K562 (cell line): ENCODE measurements around the gene PHACTR2. TPM values are rescaled to one million over a fixed set of nuclear protein-coding genes. Genes with fewer than 3 reads are reported as not detected.

Source experiments
- ATAC-seq: fragments of 200-7000 bp; cut with Tn5 transposase; 3 replicates; pipeline ENCODE4 v1.9.1; 2020; ENCODE audit warnings: moderate library complexity
- BruUV-seq: library from RNA; stranded (reverse); fragments of 400-500 nt; replicated peaks from 2 replicates; lab custom pipeline; 2021; lab: Mats Ljungman, UMichigan
- CTCF ChIA-PET: fragments of 300-600 bp; formaldehyde crosslinking; extraction: SDS; loops from one replicate; lab custom pipeline; 2021; ENCODE audit warnings: low intra/inter-chr PET ratio; lab: Yijun Ruan, JAX
- POLR2A ChIA-PET: fragments of 300-600, 350-650 bp; sonication (Branson Sonifier 250); formaldehyde crosslinking; extraction: SDS; loops from one replicate; lab custom pipeline; 2021; ENCODE audit warnings: antibody characterized with exemption, inconsistent platforms; lab: Yijun Ruan, JAX
- DNase-seq, 4 experiments: peaks; one replicate each; pipeline versions ENCODE4 v3.0.0 to v3.0.0-alpha.2; 2011 to 2018; ENCODE audit warnings: low spot score in 3 of 4, mixed read lengths in 3 of 4; ENCODE audit errors: extremely low read depth in 1 of 4
- FAIRE-seq: peaks from 2 replicates; lab custom pipeline; 2011; peaks lifted over from hg19 to GRCh38; lab: Jason Lieb, UNC
- H2AFZ ChIP-seq: 2 replicates; pipeline ENCODE4 v1.6.0; 2011; ENCODE audit warnings: low read depth, low read length, control low read depth, inconsistent platforms
- H3K27ac ChIP-seq: fragments of 200-600 bp; 3 replicates; pipeline ENCODE4 v1.8.0; 2011; ENCODE audit warnings: low read depth, mild to moderate bottlenecking, control low read depth, inconsistent platforms, low read length, moderate library complexity, mixed read lengths; ENCODE audit errors: extremely low read depth
- H3K27me3 ChIP-seq, 2 experiments: fragments of 300-600 bp in 1 of 2; 2 replicates in 1 of 2; 3 replicates in 1 of 2; pipeline versions ENCODE4 v1.6.0 to v1.8.0; 2011; ENCODE audit warnings: inconsistent platforms in 2 of 2, low read length in 2 of 2, mild to moderate bottlenecking in 1 of 2, mixed read lengths in 1 of 2, moderate library complexity in 1 of 2; ENCODE audit not compliant: control insufficient read depth in 2 of 2, insufficient read depth in 2 of 2
- H3K36me3 ChIP-seq: fragments of 300-600 bp; 3 replicates; pipeline ENCODE4 v1.8.0; 2011; ENCODE audit warnings: mild to moderate bottlenecking, low read length, inconsistent platforms; ENCODE audit not compliant: control insufficient read depth, insufficient read depth
- H3K4me1 ChIP-seq, 2 experiments: fragments of 200-600 bp in 1 of 2; replicated peaks in 1 of 2; 2 replicates in 1 of 2; 3 replicates in 1 of 2; pipeline versions ENCODE4 v1.5.1 to v1.8.0; 2011; ENCODE audit warnings: inconsistent platforms in 2 of 2, low read length in 2 of 2, mild to moderate bottlenecking in 1 of 2, mixed read lengths in 1 of 2, moderate library complexity in 1 of 2; ENCODE audit not compliant: control insufficient read depth in 2 of 2, insufficient read depth in 2 of 2
- H3K4me2 ChIP-seq: 2 replicates; pipeline ENCODE4 v1.6.1; 2011; ENCODE audit warnings: low read length, control low read depth, inconsistent platforms, mixed read lengths; ENCODE audit not compliant: insufficient read depth
- H3K4me3 ChIP-seq: fragments of 200-600 bp; sonication (generic), shearing (Covaris generic); 2 replicates; pipeline ENCODE4 v1.5.1; 2016; ENCODE audit warnings: control low read depth, inconsistent platforms
- H3K79me2 ChIP-seq: fragments of 200-600 bp; 3 replicates; pipeline ENCODE4 v1.8.0; 2011; ENCODE audit warnings: low read length, inconsistent platforms; ENCODE audit not compliant: control insufficient read depth, insufficient read depth
- H3K9ac ChIP-seq, 2 experiments: 2 replicates each; pipeline versions ENCODE4 v1.6.0 to v1.6.1; 2011; ENCODE audit warnings: low read depth in 2 of 2, low read length in 2 of 2, control low read depth in 1 of 2, inconsistent platforms in 1 of 2, mild to moderate bottlenecking in 1 of 2, mixed read lengths in 1 of 2; ENCODE audit not compliant: insufficient read depth in 1 of 2
- H3K9me1 ChIP-seq: one replicate; pipeline ENCODE4 v1.6.0; 2011; ENCODE audit warnings: inconsistent platforms, mild to moderate bottlenecking, low read length, moderate library complexity; ENCODE audit not compliant: control insufficient read depth, insufficient read depth
- H3K9me3 ChIP-seq: replicated peaks from 2 replicates; pipeline ENCODE4 v1.5.1; 2011; ENCODE audit warnings: low read depth, low read length, inconsistent platforms; ENCODE audit not compliant: control insufficient read depth, insufficient read depth
- H4K20me1 ChIP-seq: replicated peaks from 2 replicates; pipeline ENCODE4 v1.6.1; 2011; ENCODE audit warnings: low read length, inconsistent platforms, mixed read lengths; ENCODE audit not compliant: control insufficient read depth, insufficient read depth
- BMI1 ChIP-seq: fragments of 150-350 bp; IDR thresholded peaks from 2 replicates; pipeline ENCODE4 v1.6.1; 2014; ENCODE audit warnings: low read length
- CSDE1 ChIP-seq, 2 experiments: fragments of 450-650 bp; IDR thresholded peaks; 2 replicates each; pipeline ENCODE4 v1.6.1; 2016; ENCODE audit warnings: mild to moderate bottlenecking in 1 of 2
- IRF2 ChIP-seq: sonication (generic); formaldehyde crosslinking; IDR thresholded peaks from 2 replicates; pipeline ENCODE4 v1.8.1; 2022; ENCODE audit warnings: mild to moderate bottlenecking, missing genetic modification reagents
- KAT7 ChIP-seq: sonication (generic); formaldehyde crosslinking; IDR thresholded peaks from 2 replicates; pipeline ENCODE4 v1.8.0; 2022; ENCODE audit warnings: missing genetic modification reagents, mild to moderate bottlenecking, borderline replicate concordance
- MXI1 ChIP-seq: IDR thresholded peaks from 2 replicates; pipeline ENCODE4 v1.6.1; 2011; ENCODE audit warnings: low read depth, mild to moderate bottlenecking, improper control_type of control experiment, low read length
- SNIP1 ChIP-seq: fragments of 450-650 bp; IDR thresholded peaks from 2 replicates; pipeline ENCODE4 v1.7.1; 2017; ENCODE audit warnings: low read depth, mild to moderate bottlenecking
- STAG1 ChIP-seq: sonication (generic); formaldehyde crosslinking; IDR thresholded peaks from 2 replicates; pipeline ENCODE4 v1.5.0; 2020; ENCODE audit warnings: missing genetic modification reagents, borderline replicate concordance
- TEAD1 ChIP-seq, 2 experiments: fragments of 450-650 bp in 1 of 2; sonication (generic) in 1 of 2; formaldehyde crosslinking; IDR thresholded peaks; 2 replicates each; pipeline versions ENCODE4 v1.4.0 to v1.8.0; 2020 to 2022; ENCODE audit warnings: mild to moderate bottlenecking in 2 of 2, missing genetic modification reagents in 1 of 2
- ZNF431 ChIP-seq: sonication (generic); formaldehyde crosslinking; IDR thresholded peaks from 2 replicates; pipeline ENCODE4 v1.8.0; 2022; ENCODE audit warnings: mild to moderate bottlenecking, missing genetic modification reagents
- ZNF507 ChIP-seq: conservative IDR thresholded peaks from 2 replicates; pipeline ENCODE4 v1.6.1; 2017; ENCODE audit warnings: missing genetic modification characterization, missing compliant biosample characterization
- WGBS: fragments of 100-300 bp; shearing (Covaris generic); methylation state at CpG from one replicate; pipeline ENCODE4 v1.1.6; 2016; ENCODE audit warnings: low coverage, mixed read lengths; ENCODE audit not compliant: insufficient coverage; ENCODE audit errors: missing lambda C conversion rate; 5-methylcytosine and 5-hydroxymethylcytosine counted together
- in situ Hi-C: fragments of 300-500 bp; cut with MboI; formaldehyde crosslinking; loops from 4 replicates; pipeline ENCODE4 v1.15.0; 2018; ENCODE audit warnings: inconsistent platforms, mixed read lengths
- intact Hi-C: fragments of 100-400 bp; cut with micrococcal nuclease; formaldehyde crosslinking; loops from 2 replicates; pipeline ENCODE4 v1.14.2; 2022
- polyA plus RNA-seq, 8 experiments: library from polyadenylated mRNA; depleted of rRNA in 4 of 8; stranded (reverse) in 5 of 8; unstranded in 3 of 8; fragments of >200 nt; fragmentation: Nextera tagmentation in 2 of 8; fragmentation: Illumina TruSeq in 1 of 8; extraction: Ambion mirVana in 2 of 8; extraction: Trizol in 1 of 8; gene quantifications; 2 replicates each; pipeline versions ENCODE4 v1.2.1 to v1.2.3, GENCODE V29; 2011 to 2014; ENCODE audit warnings: inconsistent platforms in 1 of 8, missing spikeins in 1 of 8
- total RNA-seq, 7 experiments: library from RNA; depleted of rRNA in 6 of 7; stranded (reverse); fragments of >200 nt in 6 of 7; fragmentation: Illumina TruSeq in 2 of 7; extraction: Trizol in 2 of 7; gene quantifications; 2 replicates each; pipeline versions ENCODE4 v1.2.1 to v1.2.3, GENCODE V29; 2011 to 2021; ENCODE audit warnings: low replicate concordance in 1 of 7
- TF ChIP-seq, protein P1 (sequence below): sonication (generic); formaldehyde crosslinking; IDR thresholded peaks from 2 replicates; pipeline ENCODE4 v1.8.0; 2022; ENCODE audit warnings: mild to moderate bottlenecking, missing genetic modification reagents, borderline replicate concordance
- TF ChIP-seq, protein P2 (sequence below), 2 experiments: fragments of 200-800 bp in 1 of 2; sonication (Bioruptor generic) in 1 of 2; sonication (generic) in 1 of 2; formaldehyde crosslinking in 1 of 2; IDR thresholded peaks in 1 of 2; conservative IDR thresholded peaks in 1 of 2; 2 replicates each; pipeline versions ENCODE4 v1.5.0 to v1.6.1; 2016 to 2020; ENCODE audit warnings: missing compliant biosample characterization in 1 of 2, missing genetic modification characterization in 1 of 2, missing genetic modification reagents in 1 of 2

Gene PHACTR2
- total and polyA plus RNA-seq, 9 of the 15 experiments (the other 6 are each of a cell fraction or from before 2014, with no cell fraction given), result 5.3 to 52.5 (median 22.9) TPM

DNA sequence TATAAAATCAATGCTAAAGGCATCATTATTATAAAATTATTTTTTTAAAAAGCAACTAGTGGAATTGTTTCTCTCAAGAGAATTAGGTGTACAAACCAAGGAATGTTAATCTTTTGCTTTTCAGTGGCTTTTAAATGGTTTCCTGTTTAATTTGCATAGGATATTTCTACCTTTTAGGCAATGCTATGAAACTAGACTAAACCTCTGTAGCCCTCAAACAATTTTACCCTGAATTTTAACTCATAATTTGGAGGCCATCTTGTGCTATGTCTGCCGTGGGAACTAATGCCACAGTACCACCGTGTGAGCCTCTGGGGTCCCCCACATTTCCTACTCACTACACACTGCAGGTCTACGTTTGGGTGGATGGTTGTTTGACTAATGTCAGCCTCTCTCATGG, 20.6 kb downstream of the PHACTR2 start:
- Histone ChIP-seq H3K79me2 (no peaks in the 10 kb centered on the region), H4K20me1 (no peaks in the 10 kb centered on the region), H3K27me3 (no peaks in the 10 kb centered on the region), H3K27ac (no peak overlapping the region), H3K9me3 (no peaks in the 10 kb centered on the region), H3K9me1 (no peaks in the 10 kb centered on the region), H2AFZ (no peak overlapping the region), H3K4me3 (no peak overlapping the region), H3K4me1 (peaks cover 0 to 16% of the 10 kb centered on the region in 2 experiments; a peak in 3 of 5 replicates), H3K36me3 (no peaks in the 10 kb centered on the region), H3K9ac (no peak overlapping the region), H3K4me2 (no peak overlapping the region)
- ATAC-seq, result no peak
- no TSS peak for BruUV-seq
- ChIA-PET CTCF (no interaction called here), POLR2A (no interaction called here)
- no peak for DNase-seq
- intact Hi-C loops (no loop called here), in situ Hi-C loops (no loop called here)
- no peak for FAIRE-seq
- 45% methylated on average over 3 of the region's 3 CpGs for WGBS
- TF ChIP-seq SNIP1 (no peak), IRF2 (no peak), ZNF507 (tag) (no peak), CSDE1 (IDR thresholded peaks at IDR 0.05) (no peak), KAT7 (CRISPR knock-in tag) (no peak), STAG1 (CRISPR knock-in tag) (no peak)

DNA sequence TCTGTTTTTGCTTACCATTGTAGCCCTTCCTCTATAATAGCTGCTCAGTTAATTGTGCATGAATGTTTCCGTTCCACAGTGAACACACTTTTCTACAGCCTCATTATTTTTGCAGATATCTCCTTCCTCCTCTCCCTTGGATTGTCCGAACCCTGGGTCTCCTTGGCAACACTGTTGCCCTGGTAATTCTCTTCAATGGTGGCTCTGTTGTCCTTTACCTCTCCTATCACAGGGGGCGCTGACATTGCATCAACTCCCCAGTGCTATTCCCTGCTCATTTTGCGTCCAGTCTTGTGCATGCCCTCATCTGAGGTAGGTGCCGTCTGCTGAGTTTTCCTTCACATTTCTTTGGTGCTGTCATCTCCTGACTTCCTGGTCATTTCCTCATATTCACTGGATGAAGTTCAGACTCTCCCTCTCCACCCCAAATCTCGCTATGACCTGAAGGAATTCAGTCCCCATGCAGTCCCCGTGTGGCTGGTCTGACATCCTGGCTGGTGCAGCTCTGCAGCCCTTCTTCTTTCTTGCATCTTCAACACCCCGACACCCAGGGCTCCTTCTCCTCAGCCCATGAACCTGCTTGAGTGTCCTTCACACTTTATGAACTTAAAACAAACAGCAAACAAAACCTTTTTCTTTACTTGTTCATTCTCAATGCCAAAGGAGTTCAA, 21.1 kb downstream of the PHACTR2 start:
- DNase-seq (peak; percentile 21 to 58 (median 32)), ATAC-seq (peak; percentile 92), FAIRE-seq (peak; percentile 75)
- Histone ChIP-seq H3K4me2 (no peak overlapping the region), H4K20me1 (no peaks in the 10 kb centered on the region), H3K9ac (no peak overlapping the region), H3K79me2 (no peaks in the 10 kb centered on the region), H3K4me3 (no peak overlapping the region), H3K9me3 (no peaks in the 10 kb centered on the region), H3K27ac (no peak overlapping the region), H3K4me1 (peaks cover 0 to 16% of the 10 kb centered on the region in 2 experiments; a peak in 3 of 5 replicates), H3K27me3 (no peaks in the 10 kb centered on the region), H3K36me3 (no peaks in the 10 kb centered on the region), H2AFZ (no peak overlapping the region), H3K9me1 (no peaks in the 10 kb centered on the region)
- CTCF ChIA-PET, result no interaction called here
- in situ Hi-C loops, result no loop called here
- no TSS peak for BruUV-seq
- WGBS, result 56% methylated on average over 8 of the region's 8 CpGs
- intact Hi-C loops, result no loop called here
- POLR2A ChIA-PET, result interaction anchor here (1.1 to 1.8 kb wide), 2 partner anchors 9 to 144 kb away, joined by 3 to 8 read pairs; partner anchors contain the start of gene LTV1
- TF ChIP-seq BMI1, result peak; percentile 77; the same call in 1 of the 2 replicates
- TF ChIP-seq TEAD1 (CRISPR knock-in tag; IDR thresholded peaks at IDR 0.05), result no peak
- TF ChIP-seq, protein P1, sequence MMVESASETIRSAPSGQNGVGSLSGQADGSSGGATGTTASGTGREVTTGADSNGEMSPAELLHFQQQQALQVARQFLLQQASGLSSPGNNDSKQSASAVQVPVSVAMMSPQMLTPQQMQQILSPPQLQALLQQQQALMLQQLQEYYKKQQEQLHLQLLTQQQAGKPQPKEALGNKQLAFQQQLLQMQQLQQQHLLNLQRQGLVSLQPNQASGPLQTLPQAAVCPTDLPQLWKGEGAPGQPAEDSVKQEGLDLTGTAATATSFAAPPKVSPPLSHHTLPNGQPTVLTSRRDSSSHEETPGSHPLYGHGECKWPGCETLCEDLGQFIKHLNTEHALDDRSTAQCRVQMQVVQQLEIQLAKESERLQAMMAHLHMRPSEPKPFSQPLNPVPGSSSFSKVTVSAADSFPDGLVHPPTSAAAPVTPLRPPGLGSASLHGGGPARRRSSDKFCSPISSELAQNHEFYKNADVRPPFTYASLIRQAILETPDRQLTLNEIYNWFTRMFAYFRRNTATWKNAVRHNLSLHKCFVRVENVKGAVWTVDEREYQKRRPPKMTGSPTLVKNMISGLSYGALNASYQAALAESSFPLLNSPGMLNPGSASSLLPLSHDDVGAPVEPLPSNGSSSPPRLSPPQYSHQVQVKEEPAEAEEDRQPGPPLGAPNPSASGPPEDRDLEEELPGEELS (CRISPR knock-in tag), result no peak
- TF ChIP-seq ZNF431 (CRISPR knock-in tag), result no peak
- TF ChIP-seq, protein P2, sequence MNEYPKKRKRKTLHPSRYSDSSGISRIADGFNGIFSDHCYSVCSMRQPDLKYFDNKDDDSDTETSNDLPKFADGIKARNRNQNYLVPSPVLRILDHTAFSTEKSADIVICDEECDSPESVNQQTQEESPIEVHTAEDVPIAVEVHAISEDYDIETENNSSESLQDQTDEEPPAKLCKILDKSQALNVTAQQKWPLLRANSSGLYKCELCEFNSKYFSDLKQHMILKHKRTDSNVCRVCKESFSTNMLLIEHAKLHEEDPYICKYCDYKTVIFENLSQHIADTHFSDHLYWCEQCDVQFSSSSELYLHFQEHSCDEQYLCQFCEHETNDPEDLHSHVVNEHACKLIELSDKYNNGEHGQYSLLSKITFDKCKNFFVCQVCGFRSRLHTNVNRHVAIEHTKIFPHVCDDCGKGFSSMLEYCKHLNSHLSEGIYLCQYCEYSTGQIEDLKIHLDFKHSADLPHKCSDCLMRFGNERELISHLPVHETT (CRISPR knock-in tag; conservative IDR thresholded peaks at IDR 0.05 in 1 of 2, IDR thresholded peaks at IDR 0.05 in 1 of 2), result no peak
- peak; percentile 91 for TF ChIP-seq MXI1
